Vagina (tissue), 2 donors: Measurements from ENCODE around the gene ATP5PD. TPM values are rescaled to one million over a fixed set of nuclear protein-coding genes. Genes with fewer than 3 reads are reported as not detected.
"Not testable (repeated sequence)": the region's sequence is repeated elsewhere in the genome, so short reads cannot be mapped to it uniquely, and the experiment has no call there.

ENCODE experiments used
- DNase-seq, 2 donors: peaks; one replicate each; pipeline ENCODE4 v3.0.0-alpha.2; 2017; ENCODE audit errors: extremely low spot score in 2 of 2
- H3K27ac ChIP-seq: fragments of 200-600 bp; sonication (generic); one replicate; pipeline ENCODE4 v1.5.1; 2019
- H3K27me3 ChIP-seq: fragments of 200-600 bp; sonication (generic); one replicate; pipeline ENCODE4 v1.5.1; 2019
- H3K36me3 ChIP-seq, 2 donors: fragments of 200-600 bp; sonication (generic); one replicate each; pipeline ENCODE4 v1.5.1; 2017 to 2019
- H3K4me1 ChIP-seq: fragments of 200-600 bp; sonication (generic); one replicate; pipeline ENCODE4 v1.5.1; 2019
- H3K4me3 ChIP-seq, 2 donors: fragments of 200-600 bp; sonication (generic); 1 replicate in 1 of 2; 2 replicates in 1 of 2; pipeline ENCODE4 v1.5.1; 2016 to 2019
- H3K9me3 ChIP-seq: fragments of 200-600 bp; sonication (generic); one replicate; pipeline ENCODE4 v1.5.1; 2019
- POLR2A ChIP-seq, 2 donors: fragments of 450-650 bp; IDR thresholded peaks; one replicate each; pipeline ENCODE4 v1.6.1; 2017; ENCODE audit warnings: antibody characterized with exemption in 2 of 2, mild to moderate bottlenecking in 2 of 2, moderate library complexity in 2 of 2
- POLR2AphosphoS5 ChIP-seq, 2 donors: sonication (generic); formaldehyde crosslinking; IDR thresholded peaks; one replicate each; pipeline ENCODE4 v1.9.0; 2017; ENCODE audit warnings: antibody characterized with exemption in 2 of 2, mild to moderate bottlenecking in 2 of 2, low read depth in 1 of 2; ENCODE audit not compliant: insufficient read depth in 1 of 2
- intact Hi-C: fragments of 100-400 bp; cut with DNase I; formaldehyde crosslinking; loops from one replicate; pipeline ENCODE4 v1.15.1; 2023
- total RNA-seq: library from RNA; depleted of rRNA; stranded (reverse); fragments of >200 nt; gene quantifications from one replicate; pipeline ENCODE4 v1.2.3, GENCODE V29; 2016
- TF ChIP-seq, protein P1 (sequence below), 3 experiments: fragments of 450-650 bp in 2 of 3; fragments of 200-600 bp in 1 of 3; sonication (generic) in 1 of 3; IDR thresholded peaks; one replicate each; pipeline ENCODE4 v1.5.1; 2017 to 2019; ENCODE audit warnings: antibody characterized with exemption in 3 of 3, mild to moderate bottlenecking in 2 of 3, moderate library complexity in 2 of 3

Gene ATP5PD
- total RNA-seq, 1 donor from 2014 or later: 149 TPM

GRCh38 chr17:75011401-75012095 lies 35.2 kb downstream of the ATP5PD start:
- Histone ChIP-seq H3K27me3 (no peaks in the 10 kb centered on the region), H3K27ac (peak overlapping the region; percentile 82), H3K4me3 (peak overlapping the region; percentile 67 to 79), H3K4me1 (peaks cover 22% of the 10 kb centered on the region), H3K9me3 (no peaks in the 10 kb centered on the region), H3K36me3 (no peaks in the 10 kb centered on the region)
- intact Hi-C loops: no loop called here
- TF ChIP-seq POLR2AphosphoS5 (IDR thresholded peaks at IDR 0.05; ENCODE audit: insufficient read depth in 1 of 2, low read depth in 1 of 2) (no peak), POLR2A (IDR thresholded peaks at IDR 0.05) (no peak)
- TF ChIP-seq, protein P1, sequence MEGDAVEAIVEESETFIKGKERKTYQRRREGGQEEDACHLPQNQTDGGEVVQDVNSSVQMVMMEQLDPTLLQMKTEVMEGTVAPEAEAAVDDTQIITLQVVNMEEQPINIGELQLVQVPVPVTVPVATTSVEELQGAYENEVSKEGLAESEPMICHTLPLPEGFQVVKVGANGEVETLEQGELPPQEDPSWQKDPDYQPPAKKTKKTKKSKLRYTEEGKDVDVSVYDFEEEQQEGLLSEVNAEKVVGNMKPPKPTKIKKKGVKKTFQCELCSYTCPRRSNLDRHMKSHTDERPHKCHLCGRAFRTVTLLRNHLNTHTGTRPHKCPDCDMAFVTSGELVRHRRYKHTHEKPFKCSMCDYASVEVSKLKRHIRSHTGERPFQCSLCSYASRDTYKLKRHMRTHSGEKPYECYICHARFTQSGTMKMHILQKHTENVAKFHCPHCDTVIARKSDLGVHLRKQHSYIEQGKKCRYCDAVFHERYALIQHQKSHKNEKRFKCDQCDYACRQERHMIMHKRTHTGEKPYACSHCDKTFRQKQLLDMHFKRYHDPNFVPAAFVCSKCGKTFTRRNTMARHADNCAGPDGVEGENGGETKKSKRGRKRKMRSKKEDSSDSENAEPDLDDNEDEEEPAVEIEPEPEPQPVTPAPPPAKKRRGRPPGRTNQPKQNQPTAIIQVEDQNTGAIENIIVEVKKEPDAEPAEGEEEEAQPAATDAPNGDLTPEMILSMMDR (IDR thresholded peaks at IDR 0.05): no peak
- no peak for DNase-seq

- no peak for DNase-seq
- intact Hi-C loops: no loop called here
- Histone ChIP-seq H3K4me1 (peaks cover 22% of the 10 kb centered on the region), H3K27me3 (no peaks in the 10 kb centered on the region), H3K4me3 (no peak overlapping the region), H3K9me3 (no peaks in the 10 kb centered on the region), H3K27ac (peak overlapping the region; percentile 82), H3K36me3 (no peaks in the 10 kb centered on the region)
- TF ChIP-seq, protein P1 (IDR thresholded peaks at IDR 0.05): no peak
- TF ChIP-seq POLR2A (IDR thresholded peaks at IDR 0.05) (no peak), POLR2AphosphoS5 (IDR thresholded peaks at IDR 0.05; ENCODE audit: insufficient read depth in 1 of 2, low read depth in 1 of 2) (no peak)
Measured at GRCh38 chr17:75010683-75011400, 35.9 kb downstream of the ATP5PD start.

DNA sequence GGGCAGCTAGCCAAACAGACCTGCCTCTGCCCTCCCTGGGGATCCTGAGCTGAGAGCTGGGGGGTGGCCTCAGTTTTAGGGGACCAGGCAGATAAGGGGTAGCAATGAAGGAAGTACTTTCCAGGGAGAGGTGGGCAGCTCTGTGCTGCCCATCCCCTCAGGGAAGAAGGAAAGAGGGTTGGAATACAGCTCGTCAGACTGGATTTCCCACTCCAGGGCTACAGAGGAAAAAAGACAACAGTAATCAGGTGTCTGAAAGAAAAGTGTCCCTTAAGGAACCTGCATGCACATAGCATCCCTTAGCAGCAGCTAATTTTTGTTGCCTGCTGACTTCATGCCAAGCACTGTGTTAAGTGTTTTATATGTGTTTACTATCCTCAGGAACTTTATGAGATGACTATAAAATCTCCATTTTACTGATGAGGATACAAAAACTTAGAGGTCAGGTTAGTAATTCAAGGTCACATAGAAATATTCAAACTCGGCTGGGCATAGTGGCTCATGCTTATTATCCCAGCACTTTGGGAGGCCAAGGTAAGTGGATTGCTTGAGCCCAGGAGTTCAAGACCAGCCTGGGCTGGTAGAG lies 37.5 kb downstream of the ATP5PD start:
- Histone ChIP-seq H3K4me3 (no peak overlapping the region), H3K27ac (no peak overlapping the region), H3K9me3 (no peaks in the 10 kb centered on the region), H3K36me3 (no peaks in the 10 kb centered on the region), H3K27me3 (no peaks in the 10 kb centered on the region), H3K4me1 (peaks cover 22% of the 10 kb centered on the region)
- TF ChIP-seq, protein P1 (IDR thresholded peaks at IDR 0.05): no peak
- TF ChIP-seq POLR2AphosphoS5 (IDR thresholded peaks at IDR 0.05; ENCODE audit: insufficient read depth in 1 of 2, low read depth in 1 of 2): no peak
- TF ChIP-seq POLR2A (IDR thresholded peaks at IDR 0.05): no peak
- intact Hi-C loops: no loop called here
- no peak for DNase-seq

GRCh38 chr17:75008373-75008772 lies 38.4 kb downstream of the ATP5PD start:
- H3K36me3 ChIP-seq: no peaks in the 10 kb centered on the region
- intact Hi-C loops: no loop called here
- H3K9me3 ChIP-seq: no peaks in the 10 kb centered on the region
- peaks cover 16% of the 10 kb centered on the region for H3K4me1 ChIP-seq
- no peak for DNase-seq
- H3K27ac ChIP-seq: no peak overlapping the region
- H3K27me3 ChIP-seq: no peaks in the 10 kb centered on the region
- H3K4me3 ChIP-seq: no peak overlapping the region
- TF ChIP-seq, protein P1 (IDR thresholded peaks at IDR 0.05): no peak

DNA sequence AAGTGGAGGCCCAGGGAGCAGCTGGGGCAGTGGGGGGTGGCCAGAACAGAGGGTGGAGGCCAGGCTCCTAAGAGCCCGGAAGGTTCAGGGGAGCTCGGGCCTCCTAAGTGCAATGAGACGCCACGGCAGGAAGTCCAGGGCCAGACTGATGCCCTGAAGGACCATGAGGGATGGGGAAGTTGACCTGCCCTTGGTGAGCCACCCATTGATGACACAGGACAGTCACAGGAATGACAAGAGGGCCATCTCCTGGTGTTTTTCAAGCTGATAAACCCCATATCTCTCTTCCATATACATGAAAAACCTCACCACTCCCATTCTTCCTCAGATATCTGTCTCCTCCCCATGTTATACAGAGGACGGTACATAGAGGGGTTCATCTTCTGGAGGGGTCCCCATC lies 40.1 kb downstream of the ATP5PD start:
- no peak overlapping the region for H3K27ac ChIP-seq
- H3K4me1 ChIP-seq: peaks cover 10% of the 10 kb centered on the region
- no peaks in the 10 kb centered on the region for H3K27me3 ChIP-seq
- intact Hi-C loops: no loop called here
- H3K36me3 ChIP-seq: peaks cover 0 to 9% of the 10 kb centered on the region in 2 donors
- H3K4me3 ChIP-seq: no peak overlapping the region
- TF ChIP-seq, protein P1 (IDR thresholded peaks at IDR 0.05): no peak
- TF ChIP-seq POLR2AphosphoS5 (IDR thresholded peaks at IDR 0.05; ENCODE audit: insufficient read depth in 1 of 2, low read depth in 1 of 2) (no peak), POLR2A (IDR thresholded peaks at IDR 0.05) (no peak)
- H3K9me3 ChIP-seq: no peaks in the 10 kb centered on the region
- no peak for DNase-seq

DNA sequence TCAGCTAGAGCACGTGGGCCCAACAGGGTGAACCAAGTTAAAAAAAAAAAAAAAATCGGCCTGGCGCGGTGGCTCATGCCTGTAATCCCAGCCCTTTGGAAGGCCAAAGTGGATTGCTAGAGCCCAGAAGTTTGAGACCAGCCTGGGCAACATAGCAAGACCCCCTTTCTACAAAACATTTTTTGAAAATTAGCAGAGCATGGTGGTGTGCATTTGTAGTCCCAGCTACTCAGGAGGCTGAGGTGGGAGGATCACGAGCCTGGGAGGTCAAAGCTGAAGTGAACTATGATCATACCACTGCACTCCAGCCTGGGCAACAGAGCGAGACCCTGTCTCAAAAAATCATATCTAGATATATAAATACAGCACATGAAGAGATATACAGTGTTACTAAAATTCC lies 40.7 kb downstream of the ATP5PD start:
- intact Hi-C loops, H3K4me1 ChIP-seq, DNase-seq, H3K9me3 ChIP-seq, H3K27ac ChIP-seq, H3K27me3 ChIP-seq, H3K4me3 ChIP-seq: not testable (repeated sequence)
- H3K36me3 ChIP-seq: peaks cover 0 to 15% of the 10 kb centered on the region in 2 donors
